H1 (cell line): ENCODE measurements around the gene PPP1R9A. TPM values are rescaled to one million over a fixed set of nuclear protein-coding genes. Genes with fewer than 3 reads are reported as not detected.

Experiments used
- CTCF ChIA-PET: fragments of 300-600 bp; sonication (Branson Sonifier 250); formaldehyde crosslinking; loops from one replicate; lab custom pipeline; 2021; ENCODE audit not compliant: partially characterized antibody; lab: Charles Lee
- POLR2A ChIA-PET: fragments of 300-600 bp; sonication (Branson Sonifier 250); formaldehyde crosslinking; loops from one replicate; lab custom pipeline; 2021; ENCODE audit warnings: inconsistent platforms; ENCODE audit not compliant: partially characterized antibody; lab: Charles Lee
- DNase-seq, 2 experiments: peaks; one replicate each; pipeline versions ENCODE4 v3.0.0 to v3.0.0-alpha.2; 2010 to 2022; ENCODE audit warnings: low spot score in 2 of 2, low read depth in 1 of 2, mixed read lengths in 1 of 2
- FAIRE-seq: peaks from 2 replicates; lab custom pipeline; 2011; peaks lifted over from hg19 to GRCh38; lab: Jason Lieb, UNC
- H2AFZ ChIP-seq: 2 replicates; pipeline ENCODE4 v1.8.1; 2012; ENCODE audit warnings: low read length, inconsistent platforms
- H2AK5ac ChIP-seq: 2 replicates; pipeline ENCODE4 v1.6.1; 2013; ENCODE audit warnings: low read depth, low read length
- H2BK120ac ChIP-seq: replicated peaks from 2 replicates; pipeline ENCODE3; 2013; ENCODE audit warnings: low read depth, low read length, inconsistent platforms
- H2BK12ac ChIP-seq: 2 replicates; pipeline ENCODE4 v1.6.1; 2013; ENCODE audit warnings: low read depth, low read length
- H2BK15ac ChIP-seq: 2 replicates; pipeline ENCODE4 v1.6.1; 2013; ENCODE audit warnings: low read length
- H2BK20ac ChIP-seq: 2 replicates; pipeline ENCODE4 v1.6.1; 2013; ENCODE audit warnings: low read length
- H2BK5ac ChIP-seq: 2 replicates; pipeline ENCODE4 v1.6.1; 2013; ENCODE audit warnings: low read depth, low read length
- H3K14ac ChIP-seq: 2 replicates; pipeline ENCODE4 v1.6.1; 2013; ENCODE audit warnings: inconsistent platforms; ENCODE audit not compliant: insufficient read length
- H3K18ac ChIP-seq: 2 replicates; pipeline ENCODE4 v1.6.1; 2013; ENCODE audit warnings: low read length; ENCODE audit errors: extremely low read depth
- H3K23ac ChIP-seq: 2 replicates; pipeline ENCODE4 v1.6.1; 2013; ENCODE audit warnings: inconsistent platforms; ENCODE audit not compliant: insufficient read length
- H3K23me2 ChIP-seq: 2 replicates; pipeline ENCODE4 v1.6.1; 2013; ENCODE audit warnings: low read depth, low read length
- H3K27ac ChIP-seq: 2 replicates; pipeline ENCODE4 v1.6.1; 2011; ENCODE audit warnings: low read depth, low read length, inconsistent platforms
- H3K27me3 ChIP-seq, 4 experiments: replicated peaks in 1 of 4; 1 replicate in 1 of 4; 2 replicates in 3 of 4; pipeline versions ENCODE4 v1.6.1 to v1.8.1; 2011 to 2013; ENCODE audit warnings: low read length in 3 of 4, mild to moderate bottlenecking in 3 of 4, inconsistent platforms in 2 of 4, mixed read lengths in 2 of 4, moderate library complexity in 1 of 4; ENCODE audit not compliant: control insufficient read depth in 3 of 4, insufficient read depth in 3 of 4; ENCODE audit errors: extremely low read depth in 1 of 4
- H3K36me3 ChIP-seq, 4 experiments: 2 replicates each; pipeline versions ENCODE4 v1.6.1 to v1.8.1; 2011 to 2013; ENCODE audit warnings: mild to moderate bottlenecking in 4 of 4, low read length in 3 of 4, moderate library complexity in 2 of 4, control low read depth in 1 of 4, inconsistent platforms in 1 of 4; ENCODE audit not compliant: insufficient read depth in 4 of 4, control insufficient read depth in 2 of 4
- H3K4ac ChIP-seq: replicated peaks from 2 replicates; pipeline ENCODE3; 2013; ENCODE audit warnings: low read length, low read depth, mixed read lengths, inconsistent platforms; ENCODE audit not compliant: insufficient read length
- H3K4me1 ChIP-seq, 4 experiments: replicated peaks in 1 of 4; 1 replicate in 1 of 4; 2 replicates in 3 of 4; pipeline versions ENCODE4 v1.6.1 to v1.8.1; 2011 to 2013; ENCODE audit warnings: low read length in 3 of 4, inconsistent platforms in 2 of 4, mixed read lengths in 1 of 4; ENCODE audit not compliant: insufficient read depth in 4 of 4, control insufficient read depth in 3 of 4
- H3K4me2 ChIP-seq, 2 experiments: 2 replicates each; pipeline versions ENCODE4 v1.6.1 to v1.8.1; 2011 to 2013; ENCODE audit warnings: low read depth in 2 of 2, low read length in 2 of 2, control low read depth in 1 of 2, inconsistent platforms in 1 of 2, mild to moderate bottlenecking in 1 of 2; ENCODE audit not compliant: insufficient read depth in 1 of 2
- H3K4me3 ChIP-seq, 4 experiments: fragments of 200-600, 300-600 bp in 1 of 4; sonication (generic), shearing (Covaris generic), sonication (Bioruptor Twin) in 1 of 4; 2 replicates each; pipeline versions ENCODE4 v1.5.1 to v1.8.1; 2011 to 2016; ENCODE audit warnings: low read length in 4 of 4, low read depth in 3 of 4, control low read depth in 2 of 4, inconsistent platforms in 2 of 4, mild to moderate bottlenecking in 2 of 4, mixed read lengths in 1 of 4, moderate library complexity in 1 of 4; ENCODE audit not compliant: insufficient read depth in 2 of 4; ENCODE audit errors: extremely low read depth in 1 of 4
- H3K56ac ChIP-seq: replicated peaks from 2 replicates; pipeline ENCODE3; 2013; ENCODE audit warnings: low read depth, mild to moderate bottlenecking, mixed read lengths, low read length, inconsistent platforms; ENCODE audit not compliant: insufficient read length
- H3K79me1 ChIP-seq: 2 replicates; pipeline ENCODE4 v1.6.1; 2013; ENCODE audit warnings: low read depth, low read length, control low read depth
- H3K79me2 ChIP-seq, 2 experiments: 2 replicates each; pipeline versions ENCODE4 v1.6.1 to v1.8.1; 2012 to 2013; ENCODE audit warnings: low read length in 2 of 2, mild to moderate bottlenecking in 2 of 2, inconsistent platforms in 1 of 2; ENCODE audit not compliant: insufficient read depth in 2 of 2, control insufficient read depth in 1 of 2
- H3K9ac ChIP-seq, 4 experiments: replicated peaks in 1 of 4; 1 replicate in 1 of 4; 2 replicates in 3 of 4; pipeline versions ENCODE4 v1.6.1 to v1.8.1; 2011 to 2013; ENCODE audit warnings: low read depth in 3 of 4, low read length in 3 of 4, control low read depth in 2 of 4, mild to moderate bottlenecking in 2 of 4, moderate library complexity in 2 of 4, inconsistent platforms in 1 of 4; ENCODE audit errors: extremely low read depth in 1 of 4
- H3K9me3 ChIP-seq, 2 experiments: 2 replicates each; pipeline versions ENCODE4 v1.6.1 to v1.8.1; 2012 to 2013; ENCODE audit warnings: mild to moderate bottlenecking in 2 of 2, moderate library complexity in 2 of 2, control low read depth in 1 of 2, inconsistent platforms in 1 of 2, low read depth in 1 of 2, low read length in 1 of 2, mixed read lengths in 1 of 2; ENCODE audit not compliant: insufficient read depth in 2 of 2
- H4K20me1 ChIP-seq, 2 experiments: replicated peaks in 1 of 2; 2 replicates each; pipeline versions ENCODE3 to v1.8.1; 2011 to 2013; ENCODE audit warnings: inconsistent platforms in 2 of 2, low read length in 2 of 2, mild to moderate bottlenecking in 1 of 2; ENCODE audit not compliant: insufficient read depth in 2 of 2, control insufficient read depth in 1 of 2
- H4K5ac ChIP-seq: 2 replicates; pipeline ENCODE4 v1.6.1; 2013; ENCODE audit warnings: low read length, low read depth, mixed read lengths, inconsistent platforms; ENCODE audit not compliant: insufficient read length
- H4K8ac ChIP-seq: 2 replicates; pipeline ENCODE4 v1.8.0; 2013; ENCODE audit warnings: mild to moderate bottlenecking, moderate library complexity, low read length, inconsistent platforms; ENCODE audit not compliant: insufficient read depth; ENCODE audit errors: extremely low read depth
- H4K91ac ChIP-seq: replicated peaks from 2 replicates; pipeline ENCODE3; 2013; ENCODE audit warnings: low read length, mixed read lengths, inconsistent platforms; ENCODE audit not compliant: insufficient read length
- BACH1 ChIP-seq: IDR thresholded peaks from 2 replicates; pipeline ENCODE4 v1.6.1; 2012; ENCODE audit warnings: low read length, improper control_type of control experiment
- CHD1 ChIP-seq: IDR thresholded peaks from 2 replicates; pipeline ENCODE4 v1.6.1; 2012; ENCODE audit warnings: low read depth, low read length, improper control_type of control experiment
- CHD2 ChIP-seq: IDR thresholded peaks from 2 replicates; pipeline ENCODE4 v1.6.1; 2012; ENCODE audit warnings: low read length, improper control_type of control experiment
- GABPA ChIP-seq: IDR thresholded peaks from 2 replicates; pipeline ENCODE4 v1.6.1; 2011; ENCODE audit warnings: mild to moderate bottlenecking, low read length, moderate library complexity, borderline replicate concordance; ENCODE audit not compliant: insufficient read depth
- HDAC6 ChIP-seq: IDR thresholded peaks from one replicate; pipeline ENCODE4 v1.7.1; 2012; ENCODE audit warnings: low read depth, mild to moderate bottlenecking, inconsistent platforms, low read length, moderate library complexity
- KDM4A ChIP-seq: IDR thresholded peaks from one replicate; pipeline ENCODE4 v1.7.1; 2012; ENCODE audit warnings: low read depth, mild to moderate bottlenecking, moderate library complexity, low read length, inconsistent platforms; ENCODE audit not compliant: severe bottlenecking
- POU5F1 ChIP-seq: IDR thresholded peaks from 2 replicates; pipeline ENCODE4 v1.6.1; 2011; ENCODE audit warnings: low read depth, mild to moderate bottlenecking, low read length, moderate library complexity
- RAD21 ChIP-seq, 2 experiments: IDR thresholded peaks in 1 of 2; conservative IDR thresholded peaks in 1 of 2; 2 replicates each; pipeline ENCODE4 v1.6.1; 2011; ENCODE audit warnings: low read depth in 2 of 2, low read length in 2 of 2, improper control_type of control experiment in 1 of 2, inconsistent platforms in 1 of 2, mild to moderate bottlenecking in 1 of 2, moderate library complexity in 1 of 2
- SAP30 ChIP-seq: fragments of 300-600 bp; sonication (generic); IDR thresholded peaks from 2 replicates; pipeline ENCODE4 v1.7.1; 2012; ENCODE audit warnings: low read length, moderate library complexity, mild to moderate bottlenecking, inconsistent platforms; ENCODE audit not compliant: insufficient read depth, insufficient replicate concordance
- SIX5 ChIP-seq: IDR thresholded peaks from 2 replicates; pipeline ENCODE4 v1.6.1; 2011; ENCODE audit warnings: mild to moderate bottlenecking, low read depth, low read length
- SP4 ChIP-seq: IDR thresholded peaks from 2 replicates; pipeline ENCODE4 v1.6.1; 2012; ENCODE audit warnings: low read length, inconsistent platforms
- TBP ChIP-seq: IDR thresholded peaks from 2 replicates; pipeline ENCODE4 v1.6.1; 2011; ENCODE audit warnings: low read depth, low read length, improper control_type of control experiment
- TCF12 ChIP-seq: IDR thresholded peaks from 2 replicates; pipeline ENCODE4 v1.6.1; 2011; ENCODE audit warnings: low read depth, mild to moderate bottlenecking, low read length
- YY1 ChIP-seq: IDR thresholded peaks from 2 replicates; pipeline ENCODE4 v1.6.1; 2011; ENCODE audit warnings: low read depth, mild to moderate bottlenecking, low read length
- WGBS, 2 experiments: shearing (Covaris generic) in 1 of 2; methylation state at CpG; one replicate each; pipeline versions ENCODE4 v1.1.6 to v1.1.7; 2013 to 2015; ENCODE audit warnings: low lambda C conversion rate in 2 of 2, mixed read lengths in 2 of 2, inconsistent platforms in 1 of 2, low coverage in 1 of 2, missing lambda C conversion rate in 1 of 2; ENCODE audit not compliant: insufficient replicate concordance in 2 of 2, insufficient coverage in 1 of 2, insufficient read length in 1 of 2; ENCODE audit errors: extremely low coverage in 1 of 2, missing lambda C conversion rate in 1 of 2; 5-methylcytosine and 5-hydroxymethylcytosine counted together
- polyA plus RNA-seq, 7 experiments: library from polyadenylated mRNA; depleted of rRNA in 3 of 7; stranded (reverse) in 5 of 7; unstranded in 2 of 7; fragments of >200 nt in 5 of 7; fragments of 200-250 nt in 2 of 7; gene quantifications; 1 replicate in 5 of 7; 2 replicates in 1 of 7; 4 replicates in 1 of 7; pipeline versions ENCODE4 v1.2.1 to v1.2.3, GENCODE V29; 2011 to 2013; ENCODE audit warnings: missing spikeins in 2 of 7, mixed read lengths in 2 of 7
- total RNA-seq: library from RNA; stranded (reverse); fragmentation: NEBNext Ultra II Directional; extraction: Animal tissue kit (Norgen Biotek cat#: 25700); gene quantifications from 2 replicates; pipeline ENCODE4 v1.2.1, GENCODE V29; 2021

Gene PPP1R9A
- total and polyA plus RNA-seq, 2 of the 8 experiments (the other 6 are each of a cell fraction or from before 2014, with no cell fraction given) = 3.0 to 20.3 TPM

GRCh38 chr7:95011146-95011928, 103.9 kb downstream of the PPP1R9A start:
- Histone ChIP-seq H4K8ac (no peak overlapping the region), H3K23me2 (no peaks in the 10 kb centered on the region), H3K56ac (no peak overlapping the region), H2BK5ac (no peak overlapping the region), H2BK120ac (no peak overlapping the region), H4K20me1 (no peaks in the 10 kb centered on the region), H3K27me3 (no peaks in the 10 kb centered on the region), H3K18ac (no peak overlapping the region), H4K91ac (no peak overlapping the region), H2BK12ac (no peak overlapping the region), H3K36me3 (no peaks in the 10 kb centered on the region), H3K4me1 (no peaks in the 10 kb centered on the region), H2BK20ac (no peak overlapping the region), H3K9me3 (no peaks in the 10 kb centered on the region), H2AK5ac (no peak overlapping the region), H3K79me2 (no peaks in the 10 kb centered on the region), H3K4me2 (no peak overlapping the region), H2BK15ac (no peak overlapping the region), H3K4me3 (no peak overlapping the region), H3K9ac (no peak overlapping the region), H3K14ac (no peak overlapping the region), H3K4ac (no peak overlapping the region), H3K79me1 (no peaks in the 10 kb centered on the region; the same call in 1 of the 2 replicates), H3K27ac (no peak overlapping the region), H2AFZ (no peak overlapping the region), H3K23ac (no peak overlapping the region), H4K5ac (no peak overlapping the region)
- TF ChIP-seq SP4 = no peak
- no peak for TF ChIP-seq YY1
- no peak for TF ChIP-seq GABPA
- TF ChIP-seq SIX5 = no peak
- TF ChIP-seq POU5F1 = no peak
- no peak for TF ChIP-seq CHD2
- no peak for TF ChIP-seq SAP30
- no peak for TF ChIP-seq CHD1
- TF ChIP-seq TBP = no peak
- TF ChIP-seq RAD21 (IDR thresholded peaks at IDR 0.05 in 1 of 2, conservative IDR thresholded peaks at IDR 0.05 in 1 of 2; ENCODE audit: low read depth in 2 of 2, low read length in 2 of 2) = no peak
- TF ChIP-seq KDM4A = no peak
- no peak for TF ChIP-seq BACH1
- TF ChIP-seq HDAC6 = no peak
- TF ChIP-seq TCF12 = no peak
- DNase-seq = no peak
- CTCF ChIA-PET = no interaction called here
- POLR2A ChIA-PET = no interaction called here
- FAIRE-seq = no peak
- WGBS, 2 experiments = 95% methylated on average over 1 of the region's 1 CpG; no CpG with 5 or more reads in 1 of the 2 experiments
